Activated naive CD4-positive, alpha-beta T cell treated with anti-CD3 and anti-CD28 coated beads for 36 hours (primary cell): ENCODE measurements around the gene FAM177B. TPM values are rescaled to one million over a fixed set of nuclear protein-coding genes. Genes with fewer than 3 reads are reported as not detected.

Experiments used
- CTCF ChIA-PET: fragments of 350-600 bp; sonication (Branson Sonifier 250); formaldehyde crosslinking; loops from one replicate; lab custom pipeline; 2021; ENCODE audit warnings: antibody characterized with exemption; lab: Charles Lee
- DNase-seq: peaks from one replicate; pipeline ENCODE4 v3.0.0-alpha.2; 2020
- H3K27ac Mint-ChIP-seq: one replicate; pipeline ENCODE4 v1.8.0; 2021; ENCODE audit warnings: mild to moderate bottlenecking, mixed read lengths
- H3K27me3 Mint-ChIP-seq: one replicate; pipeline ENCODE4 v1.8.0; 2021; ENCODE audit warnings: low read depth, mixed read lengths
- H3K36me3 Mint-ChIP-seq: one replicate; pipeline ENCODE4 v1.8.0; 2021; ENCODE audit warnings: low read depth, mixed read lengths
- H3K4me1 Mint-ChIP-seq: one replicate; pipeline ENCODE4 v1.8.0; 2021; ENCODE audit warnings: low read depth, mixed read lengths
- H3K4me3 Mint-ChIP-seq: one replicate; pipeline ENCODE4 v1.8.0; 2021; ENCODE audit warnings: mild to moderate bottlenecking, moderate library complexity, mixed read lengths
- H3K9me3 Mint-ChIP-seq: one replicate; pipeline ENCODE4 v1.8.0; 2021; ENCODE audit warnings: mixed read lengths
- intact Hi-C: fragments of 100-400 bp; cut with micrococcal nuclease; formaldehyde crosslinking; loops from one replicate; pipeline ENCODE4 v1.15.1; 2023
- total RNA-seq, 2 experiments: library from RNA; stranded (reverse); gene quantifications; one replicate each; pipeline ENCODE4 v1.2.3, GENCODE V29; 2021

Gene FAM177B
- total RNA-seq, 2 experiments from 2014 or later = not detected

GRCh38 chr1:222769971-222770620 lies 33.1 kb downstream of the FAM177B start:
- Mint-ChIP-seq H3K27me3 (no peaks in the 10 kb centered on the region), H3K4me1 (peaks cover 10% of the 10 kb centered on the region), H3K36me3 (no peaks in the 10 kb centered on the region), H3K27ac (no peak overlapping the region), H3K9me3 (peaks cover 17% of the 10 kb centered on the region), H3K4me3 (no peak overlapping the region)
- intact Hi-C loops = loop anchor here (10.0 kb wide), 1 partner anchor 305 kb away; no protein-coding TSS in a partner anchor
- CTCF ChIA-PET = no interaction called here
- no peak for DNase-seq

DNA sequence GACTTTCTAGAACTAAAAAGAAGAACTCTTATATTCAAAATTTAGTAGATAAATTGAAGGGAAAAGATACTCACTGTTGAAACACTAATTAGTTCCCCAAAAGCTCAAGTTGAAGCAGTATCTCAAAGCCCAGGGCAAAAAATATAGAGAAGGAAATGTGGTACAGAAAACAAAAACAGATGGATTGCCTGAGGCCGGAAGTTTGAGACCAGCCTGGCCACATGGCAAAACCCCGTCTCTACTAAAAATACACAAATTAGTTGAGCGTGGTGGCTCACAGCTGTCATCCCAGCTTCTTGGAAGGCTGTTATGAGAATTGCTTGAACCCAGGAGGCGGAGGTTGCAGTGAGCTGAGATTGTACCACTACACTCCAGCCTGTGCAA lies 36.0 kb downstream of the FAM177B start:
- CTCF ChIA-PET = interaction anchor here (1.4 kb wide), 1 partner anchor 316 kb away, joined by 4 read pairs; no protein-coding TSS in a partner anchor
- Mint-ChIP-seq H3K27ac (no peak overlapping the region), H3K27me3 (no peaks in the 10 kb centered on the region), H3K36me3 (no peaks in the 10 kb centered on the region), H3K4me1 (peaks cover 10% of the 10 kb centered on the region), H3K9me3 (peaks cover 15% of the 10 kb centered on the region), H3K4me3 (no peak overlapping the region)
- DNase-seq = peak; percentile 25
- intact Hi-C loops = loop anchor here (10.0 kb wide), 1 partner anchor 308 kb away; no protein-coding TSS in a partner anchor

DNA sequence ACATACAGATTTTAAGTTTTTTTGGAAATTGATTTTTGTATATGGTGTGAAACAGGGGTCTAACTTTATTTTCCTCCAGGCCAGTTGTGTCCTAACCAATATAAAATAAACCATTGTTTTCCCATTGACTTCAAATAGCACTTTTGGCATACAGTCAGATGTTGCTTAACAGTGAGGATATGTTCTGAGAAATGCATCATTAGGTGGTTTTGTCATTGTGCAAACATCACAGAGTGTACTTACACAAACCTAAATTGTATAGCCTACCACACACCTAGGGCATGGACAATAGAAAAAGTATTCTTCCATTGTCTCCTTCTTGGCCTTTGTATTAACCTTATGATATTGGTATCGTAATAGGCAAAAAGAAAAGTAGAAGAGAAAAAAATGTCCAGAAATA lies 40.5 kb downstream of the FAM177B start:
- peaks cover 5% of the 10 kb centered on the region for H3K4me1 Mint-ChIP-seq
- peaks cover 5% of the 10 kb centered on the region for H3K27me3 Mint-ChIP-seq
- no peak overlapping the region for H3K4me3 Mint-ChIP-seq
- CTCF ChIA-PET = interaction anchor here (0.7 to 1.6 kb wide), 3 partner anchors 325 to 471 kb away, joined by 3 to 8 read pairs (median 3); no protein-coding TSS in a partner anchor
- intact Hi-C loops = loop anchor here (10.0 kb wide), 1 partner anchor 313 kb away; no protein-coding TSS in a partner anchor
- no peaks in the 10 kb centered on the region for H3K36me3 Mint-ChIP-seq
- DNase-seq = no peak
- no peak overlapping the region for H3K27ac Mint-ChIP-seq
- H3K9me3 Mint-ChIP-seq = no peaks in the 10 kb centered on the region

- no peak overlapping the region for H3K27ac Mint-ChIP-seq
- peaks cover 5% of the 10 kb centered on the region for H3K27me3 Mint-ChIP-seq
- no peak for DNase-seq
- H3K4me3 Mint-ChIP-seq = no peak overlapping the region
- intact Hi-C loops = loop anchor here (10.0 kb wide), 1 partner anchor 313 kb away; no protein-coding TSS in a partner anchor
- CTCF ChIA-PET = no interaction called here
- no peaks in the 10 kb centered on the region for H3K4me1 Mint-ChIP-seq
- H3K9me3 Mint-ChIP-seq = no peaks in the 10 kb centered on the region
- H3K36me3 Mint-ChIP-seq = no peaks in the 10 kb centered on the region
Observed at GRCh38 chr1:222777977-222778376, 41.0 kb downstream of the FAM177B start.

DNA sequence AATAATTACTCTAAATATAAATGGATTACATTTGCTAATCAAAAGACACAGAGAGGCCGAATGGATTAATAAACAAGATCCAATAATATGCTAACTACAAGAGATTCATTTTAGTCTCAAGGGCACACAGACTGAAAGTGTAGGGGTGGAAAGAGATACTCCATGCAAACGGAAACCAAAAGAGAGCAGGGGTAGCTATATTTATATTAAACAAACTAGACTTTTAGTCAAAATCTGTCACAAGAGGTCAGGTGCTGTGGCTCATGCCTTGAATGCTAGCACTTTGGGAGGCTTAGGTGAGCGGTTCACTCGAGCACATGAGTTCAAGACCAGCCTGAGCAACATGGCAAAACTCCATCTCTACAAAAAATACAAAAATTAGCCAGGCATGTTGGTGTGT lies 44.2 kb downstream of the FAM177B start:
- no peaks in the 10 kb centered on the region for H3K36me3 Mint-ChIP-seq
- CTCF ChIA-PET = no interaction called here

DNA sequence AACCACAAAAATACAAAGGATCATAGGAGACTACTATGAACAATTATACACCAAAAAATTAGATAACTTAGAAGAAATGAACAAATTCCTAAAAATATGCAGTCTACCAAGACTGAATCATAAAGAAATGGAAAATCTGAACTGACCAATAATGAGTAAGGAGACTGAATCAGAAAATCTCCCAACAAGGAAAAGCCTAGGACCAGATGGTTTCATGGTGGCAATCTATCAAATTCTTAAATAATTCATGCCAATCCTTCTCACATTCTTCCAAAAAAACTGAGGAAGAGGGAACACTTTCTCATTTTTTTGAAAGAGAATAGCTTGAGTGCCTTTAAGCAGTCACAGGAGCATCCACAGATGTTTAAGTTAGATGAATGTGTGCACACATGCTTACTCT lies 46.0 kb downstream of the FAM177B start:
- Mint-ChIP-seq H3K36me3 (no peaks in the 10 kb centered on the region), H3K27ac (no peak overlapping the region), H3K4me3 (no peak overlapping the region), H3K27me3 (peaks cover 10% of the 10 kb centered on the region), H3K4me1 (no peaks in the 10 kb centered on the region), H3K9me3 (no peaks in the 10 kb centered on the region)
- no peak for DNase-seq
- CTCF ChIA-PET = interaction anchor here (0.7 kb wide), 1 partner anchor 336 kb away, joined by 3 read pairs; no protein-coding TSS in a partner anchor
- intact Hi-C loops = no loop called here

More for the DNA sequence above, 44.2 kb downstream of the FAM177B start:
- Mint-ChIP-seq H3K4me3 (no peak overlapping the region), H3K9me3 (no peaks in the 10 kb centered on the region), H3K27ac (no peak overlapping the region), H3K4me1 (no peaks in the 10 kb centered on the region), H3K27me3 (peaks cover 10% of the 10 kb centered on the region)
- no peak for DNase-seq
- intact Hi-C loops = no loop called here

GRCh38 chr1:222784371-222784770 lies 47.4 kb downstream of the FAM177B start:
- no peaks in the 10 kb centered on the region for H3K4me1 Mint-ChIP-seq
- H3K9me3 Mint-ChIP-seq = no peaks in the 10 kb centered on the region
- CTCF ChIA-PET = no interaction called here
- no peak for DNase-seq
- H3K27ac Mint-ChIP-seq = no peak overlapping the region
- intact Hi-C loops = no loop called here
- H3K27me3 Mint-ChIP-seq = peaks cover 10% of the 10 kb centered on the region
- no peak overlapping the region for H3K4me3 Mint-ChIP-seq
- no peaks in the 10 kb centered on the region for H3K36me3 Mint-ChIP-seq

DNA sequence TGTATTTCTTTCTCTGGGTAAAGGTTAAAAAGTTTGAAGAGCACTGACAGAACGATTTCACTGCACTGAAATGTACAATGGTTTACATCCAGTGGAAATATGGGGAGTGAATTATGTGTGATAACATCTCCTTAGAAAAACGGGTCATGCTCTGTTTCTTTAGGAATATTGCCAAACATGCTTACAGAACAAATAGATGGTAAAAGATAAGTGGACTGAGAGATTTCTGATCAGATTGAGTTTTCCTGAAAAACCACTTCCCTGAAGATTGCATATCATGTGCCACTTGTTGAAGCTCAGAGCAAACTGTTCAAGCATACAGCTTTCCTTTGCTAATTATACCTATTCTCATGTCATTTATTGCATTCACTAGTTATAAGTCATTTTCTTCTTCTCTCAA lies 47.9 kb downstream of the FAM177B start:
- CTCF ChIA-PET = no interaction called here
- H3K27ac Mint-ChIP-seq = no peak overlapping the region
- H3K27me3 Mint-ChIP-seq = peaks cover 10% of the 10 kb centered on the region
- DNase-seq = no peak
- no peaks in the 10 kb centered on the region for H3K36me3 Mint-ChIP-seq
- intact Hi-C loops = no loop called here
- H3K9me3 Mint-ChIP-seq = peaks cover 1% of the 10 kb centered on the region
- no peak overlapping the region for H3K4me3 Mint-ChIP-seq
- peaks cover under 1% of the 10 kb centered on the region for H3K4me1 Mint-ChIP-seq

DNA sequence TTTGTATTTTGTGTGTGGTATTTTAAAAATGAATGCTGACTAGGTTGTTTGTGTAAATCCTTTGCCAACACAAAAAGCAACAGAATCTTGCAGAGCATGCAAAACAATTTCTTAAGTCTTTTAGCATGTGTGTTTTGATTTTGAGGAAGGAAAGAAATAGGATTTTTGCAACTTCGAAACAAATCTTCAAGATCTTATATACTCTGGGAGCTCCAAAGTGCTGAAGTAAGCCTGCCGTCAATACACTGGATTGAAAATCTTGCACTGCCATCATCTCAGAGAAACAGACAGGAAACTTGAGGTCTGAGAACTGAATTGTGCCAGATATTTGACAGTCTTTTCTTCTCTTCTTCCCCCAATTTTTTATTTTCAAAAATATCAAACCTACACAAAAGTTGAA lies 48.5 kb downstream of the FAM177B start:
- Mint-ChIP-seq H3K4me1 (peaks cover 5% of the 10 kb centered on the region), H3K36me3 (no peaks in the 10 kb centered on the region), H3K9me3 (peaks cover 5% of the 10 kb centered on the region), H3K4me3 (no peak overlapping the region), H3K27ac (no peak overlapping the region), H3K27me3 (peaks cover 6% of the 10 kb centered on the region)
- CTCF ChIA-PET = interaction anchor here (1.6 kb wide), 1 partner anchor 338 kb away, joined by 4 read pairs; no protein-coding TSS in a partner anchor
- intact Hi-C loops = no loop called here
- DNase-seq = no peak

GRCh38 chr1:222786121-222786520 lies 49.1 kb downstream of the FAM177B start:
- Mint-ChIP-seq H3K27me3 (peaks cover 6% of the 10 kb centered on the region), H3K9me3 (peaks cover 5% of the 10 kb centered on the region), H3K27ac (no peak overlapping the region), H3K36me3 (no peaks in the 10 kb centered on the region), H3K4me1 (peaks cover 6% of the 10 kb centered on the region), H3K4me3 (no peak overlapping the region)
- intact Hi-C loops = no loop called here
- DNase-seq = no peak
- CTCF ChIA-PET = interaction anchor here (1.6 kb wide), 1 partner anchor 338 kb away, joined by 4 read pairs; no protein-coding TSS in a partner anchor

DNA sequence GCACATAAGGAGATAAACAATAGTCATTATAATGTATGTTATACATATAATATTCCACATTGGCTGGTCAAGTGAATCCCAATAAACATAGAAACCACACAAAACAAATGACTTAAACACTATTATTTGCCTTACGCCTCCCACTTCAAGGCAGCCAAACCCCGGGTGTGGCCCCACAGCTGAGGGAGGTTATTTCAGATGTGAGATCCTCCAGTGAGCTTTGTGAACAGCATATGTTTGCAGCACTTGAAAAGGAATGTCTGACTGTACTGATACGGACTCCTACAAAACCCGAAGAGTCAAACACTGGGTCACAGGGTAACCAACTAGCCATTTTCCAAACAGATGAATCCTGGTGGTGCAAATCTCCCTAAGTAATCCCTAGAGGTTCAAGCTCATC lies 50.7 kb downstream of the FAM177B start:
- Mint-ChIP-seq H3K9me3 (peaks cover 5% of the 10 kb centered on the region), H3K36me3 (no peaks in the 10 kb centered on the region), H3K27me3 (peaks cover 6% of the 10 kb centered on the region), H3K4me3 (no peak overlapping the region), H3K4me1 (peaks cover 6% of the 10 kb centered on the region), H3K27ac (no peak overlapping the region)
- CTCF ChIA-PET = no interaction called here
- intact Hi-C loops = no loop called here
- DNase-seq = no peak

- no peak for DNase-seq
- CTCF ChIA-PET = interaction anchor here (1.0 kb wide), 1 partner anchor 293 kb away, joined by 3 read pairs; no protein-coding TSS in a partner anchor
- no peaks in the 10 kb centered on the region for H3K36me3 Mint-ChIP-seq
- H3K9me3 Mint-ChIP-seq = peaks cover 5% of the 10 kb centered on the region
- H3K27ac Mint-ChIP-seq = no peak overlapping the region
- peaks cover 6% of the 10 kb centered on the region for H3K4me1 Mint-ChIP-seq
- peaks cover 4% of the 10 kb centered on the region for H3K27me3 Mint-ChIP-seq
- intact Hi-C loops = no loop called here
- H3K4me3 Mint-ChIP-seq = no peak overlapping the region
Observed at GRCh38 chr1:222788402-222789156, 51.6 kb downstream of the FAM177B start.
